Ovary (tissue), 9 donors: Measurements from ENCODE around the gene UBE2L3. TPM values are rescaled to one million over a fixed set of nuclear protein-coding genes. Genes with fewer than 3 reads are reported as not detected.
"Not testable (repeated sequence)": the region's sequence is repeated elsewhere in the genome, so short reads cannot be mapped to it uniquely, and the experiment has no call there.

Source experiments
- DNase-seq, 5 donors: peaks; one replicate each; pipeline ENCODE4 v3.0.0-alpha.2; 2019 to 2020
- H3K27ac ChIP-seq, 2 donors: fragments of 200-600 bp; one replicate each; pipeline versions ENCODE4 v1.5.1 to v1.8.0; 2019 to 2022
- H3K27me3 ChIP-seq: fragments of 200-600 bp; one replicate; pipeline ENCODE4 v1.8.0; 2022
- H3K36me3 ChIP-seq: fragments of 200-600 bp; sonication (generic); one replicate; pipeline ENCODE4 v1.5.1; 2019
- H3K4me1 ChIP-seq: one replicate; pipeline ENCODE4 v1.8.1; 2013; ENCODE audit warnings: mild to moderate bottlenecking, moderate library complexity; ENCODE audit not compliant: insufficient read depth
- H3K4me3 ChIP-seq: fragments of 200-600 bp; sonication (generic); one replicate; pipeline ENCODE4 v1.5.1; 2017
- H3K9me3 ChIP-seq, 2 donors: fragments of 200-600 bp in 1 of 2; sonication (generic) in 1 of 2; one replicate each; pipeline versions ENCODE4 v1.5.1 to v1.8.1; 2013 to 2019; ENCODE audit warnings: mild to moderate bottlenecking in 1 of 2, moderate library complexity in 1 of 2
- CTCF ChIP-seq, 3 donors: fragments of 450-650 bp in 2 of 3; fragments of 200-600 bp in 1 of 3; IDR thresholded peaks; one replicate each; pipeline versions ENCODE4 v1.5.1 to v1.8.0; 2016 to 2022; ENCODE audit warnings: antibody characterized with exemption in 3 of 3, mild to moderate bottlenecking in 1 of 3
- EP300 ChIP-seq: sonication (generic); formaldehyde crosslinking; IDR thresholded peaks from one replicate; pipeline ENCODE4 v1.6.1; 2017; ENCODE audit warnings: antibody characterized with exemption
- POLR2A ChIP-seq: fragments of 450-650 bp; IDR thresholded peaks from one replicate; pipeline ENCODE4 v1.6.1; 2017; ENCODE audit warnings: antibody characterized with exemption, mild to moderate bottlenecking, moderate library complexity
- WGBS, 3 donors: extraction: QIAGEN DNeasy Blood & Tissue Kit in 1 of 3; methylation state at CpG; one replicate each; pipeline versions ENCODE4 v1.1.5 to v1.1.7; 2013 to 2017; 5-methylcytosine and 5-hydroxymethylcytosine counted together
- intact Hi-C, 4 donors: fragments of 100-400 bp; cut with DNase I; formaldehyde crosslinking; loops; one replicate each; pipeline versions ENCODE4 v1.11.0 to v1.15.1; 2022 to 2023
- polyA plus RNA-seq, 2 donors: library from polyadenylated mRNA; stranded (reverse); fragments of 200-250 nt in 1 of 2; fragments of 350-450 nt in 1 of 2; fragmentation: Illumina TruSeq in 1 of 2; extraction: RNeasy Lipid Tissue Mini Kit (QIAGEN cat#74804) in 1 of 2; gene quantifications; one replicate each; pipeline ENCODE4 v1.2.3, GENCODE V29; 2013 to 2014
- total RNA-seq, 7 donors: library from RNA; depleted of rRNA in 2 of 7; stranded (reverse); fragments of >200 nt in 2 of 7; fragmentation: NEBNext Ultra II Directional in 3 of 7; extraction: Animal tissue kit (Norgen Biotek cat#: 25700) in 3 of 7; gene quantifications; one replicate each; pipeline versions ENCODE4 v1.1.0 to v1.2.4, GENCODE V29; 2016 to 2023
- donor health status: DM: no; HTN: no; CAD: no; lungs with moderate emphysema.
- donor health status: DM: no; HTN: no; CAD: no.
- donor health status: Bipolar disorder and iron deficiency.
- donor health status: DM: yes; HTN: yes; CAD: no.
- donor health status: DM: no; HTN: no; CAD: no.
- donor health status: DM: yes; HTN: yes; CAD: no.

Gene UBE2L3
- total and polyA plus RNA-seq, 9 donors, result 20.3 to 105 (median 39.9) TPM

GRCh38 chr22:21594865-21595452 is 27.4 kb downstream of the UBE2L3 start:
- no peaks in the 10 kb centered on the region for H3K9me3 ChIP-seq
- no peaks in the 10 kb centered on the region for H3K36me3 ChIP-seq
- H3K27me3 ChIP-seq, result no peaks in the 10 kb centered on the region
- 72 to 88% (median 73%) methylated on average over 5 of the region's 5 CpGs for WGBS, 3 donors
- intact Hi-C loops, result no loop called here
- DNase-seq, result no peak
- peaks cover 17% of the 10 kb centered on the region for H3K4me1 ChIP-seq
- H3K27ac ChIP-seq, result no peak overlapping the region
- H3K4me3 ChIP-seq, result no peak overlapping the region
- TF ChIP-seq CTCF (IDR thresholded peaks at IDR 0.05) (no peak), EP300 (no peak), POLR2A (no peak)

- DNase-seq, H3K27ac ChIP-seq, H3K27me3 ChIP-seq, H3K36me3 ChIP-seq, H3K4me1 ChIP-seq, H3K4me3 ChIP-seq, intact Hi-C loops, H3K9me3 ChIP-seq: not testable (repeated sequence)
- 96 to 97% (median 97%) methylated on average over 13 of the region's 13 CpGs for WGBS, 3 donors
Measured at GRCh38 chr22:21596356-21597135, 29.0 kb downstream of the UBE2L3 start.

GRCh38 chr22:21598302-21598701 is 30.8 kb downstream of the UBE2L3 start:
- intact Hi-C loops, result no loop called here
- DNase-seq, result no peak
- Histone ChIP-seq H3K4me1 (peaks cover 5% of the 10 kb centered on the region), H3K27ac (no peak overlapping the region), H3K36me3 (no peaks in the 10 kb centered on the region), H3K4me3 (no peak overlapping the region), H3K27me3 (no peaks in the 10 kb centered on the region), H3K9me3 (no peaks in the 10 kb centered on the region)
- 88 to 92% (median 90%) methylated on average over 3 of the region's 3 CpGs for WGBS, 3 donors
- TF ChIP-seq POLR2A (no peak), CTCF (IDR thresholded peaks at IDR 0.05) (no peak), EP300 (no peak)

GRCh38 chr22:21599053-21599893 is 31.8 kb downstream of the UBE2L3 start:
- Histone ChIP-seq H3K36me3 (no peaks in the 10 kb centered on the region), H3K27ac (no peak overlapping the region), H3K4me1 (peaks cover 5% of the 10 kb centered on the region), H3K27me3 (no peaks in the 10 kb centered on the region), H3K9me3 (no peaks in the 10 kb centered on the region), H3K4me3 (no peak overlapping the region)
- intact Hi-C loops, result no loop called here
- no peak for TF ChIP-seq CTCF (IDR thresholded peaks at IDR 0.05)
- no peak for DNase-seq
- WGBS, 3 donors, result 88 to 89% (median 88%) methylated on average over 6 of the region's 6 CpGs
